Activated naive CD4-positive, alpha-beta T cell treated with Interleukin-2 at 50 U/mL for 16 hours (primary cell): ENCODE measurements around the gene TIMM10B.
"Not testable (repeated sequence)": the region's sequence is repeated elsewhere in the genome, so short reads cannot be mapped to it uniquely, and the experiment has no call there.

Experiments used
- DNase-seq: peaks from one replicate; pipeline ENCODE4 v3.0.0-alpha.2; 2020

Gene TIMM10B

DNA sequence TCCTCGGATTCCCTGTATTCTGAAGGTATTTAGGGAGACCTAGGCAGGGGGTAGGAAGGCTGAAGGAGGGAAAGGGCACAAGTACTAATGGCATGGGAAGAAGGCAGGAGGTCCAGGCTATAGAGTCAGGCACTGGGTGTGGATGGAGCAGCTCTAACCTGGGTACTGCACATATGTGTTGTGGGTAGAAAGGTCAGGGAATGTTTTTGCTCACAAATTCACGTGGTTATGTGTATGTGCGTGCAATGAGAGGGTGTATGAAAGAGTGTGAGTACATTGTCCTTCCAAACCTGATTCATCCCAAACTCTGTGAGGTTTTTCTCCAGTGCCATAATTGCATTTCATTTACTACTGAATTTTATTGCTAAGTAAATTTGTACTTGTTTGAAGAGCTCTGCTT lies 39.0 kb downstream of the TIMM10B start:
- no peak for DNase-seq

DNA sequence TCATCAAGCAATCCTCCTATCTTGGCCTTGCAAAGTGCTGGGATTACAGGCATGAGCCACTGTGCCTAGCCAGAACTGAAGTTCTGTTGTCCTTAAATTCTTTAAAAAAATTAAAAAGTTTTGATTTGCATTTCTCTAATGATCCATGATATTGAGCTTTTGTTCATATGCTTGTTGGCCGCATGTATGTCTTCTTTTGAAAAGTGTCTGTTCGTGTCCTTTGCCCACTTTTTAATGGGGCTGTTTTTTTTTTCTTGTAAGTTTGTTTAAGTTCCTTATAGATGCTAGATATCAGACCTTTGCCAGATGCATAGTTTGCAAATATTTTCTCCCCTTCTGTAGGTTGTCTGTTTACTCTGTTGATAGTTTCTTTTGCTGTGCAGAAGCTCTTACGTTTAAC lies 40.6 kb downstream of the TIMM10B start:
- not testable (repeated sequence) for DNase-seq

DNA sequence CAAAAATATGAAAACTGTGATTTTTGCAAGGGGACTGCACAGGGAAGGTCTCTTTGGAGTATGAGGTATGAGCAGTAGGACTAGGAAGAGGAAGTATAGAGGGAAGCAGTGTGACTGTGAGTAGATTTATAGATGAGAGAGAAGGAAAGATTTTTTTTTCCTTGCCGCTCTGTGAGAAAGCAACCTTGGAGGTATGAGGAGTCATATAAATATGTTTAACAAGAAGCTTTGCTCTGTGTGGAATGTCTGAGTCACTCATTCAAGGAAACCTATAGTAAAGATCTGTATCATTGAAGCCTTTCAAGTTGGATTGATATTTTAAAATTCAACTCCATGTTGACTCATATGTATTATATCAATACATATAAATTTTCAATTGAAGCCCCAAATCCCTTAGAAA lies 42.0 kb downstream of the TIMM10B start:
- DNase-seq = no peak

DNA sequence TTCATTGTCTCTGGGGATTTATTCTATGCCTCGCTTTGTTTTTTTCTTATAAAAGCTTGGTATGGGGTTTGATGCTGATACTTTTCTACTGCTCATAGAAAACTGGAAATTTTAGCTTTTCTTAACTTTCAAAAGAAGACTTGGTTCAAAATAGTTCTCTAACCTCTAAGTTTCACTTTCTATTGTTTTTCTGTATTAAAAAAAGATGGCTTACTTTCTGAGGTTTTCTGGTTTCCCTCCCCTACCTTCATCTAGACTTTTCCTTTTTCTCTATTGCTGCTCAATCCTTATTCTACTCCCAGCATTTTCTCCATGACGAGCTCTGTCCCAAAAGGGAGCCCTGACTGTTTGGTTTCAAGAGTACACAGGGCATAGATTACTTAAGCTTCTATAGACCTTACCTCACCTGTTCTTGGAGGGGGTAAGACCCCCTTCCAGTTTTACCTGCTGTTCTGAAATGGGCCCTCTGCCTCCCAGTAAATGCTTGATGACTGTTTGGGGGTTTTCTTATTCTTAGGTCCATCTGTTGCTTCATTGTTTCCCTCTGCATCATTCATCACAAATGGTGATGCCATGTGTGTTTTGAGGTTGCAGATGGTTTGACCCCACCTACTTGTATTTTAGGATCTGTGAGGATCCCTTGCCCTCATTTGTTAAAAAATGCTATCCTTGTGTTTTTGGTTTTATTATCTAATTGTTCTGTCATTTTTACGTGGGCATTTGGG lies 45.3 kb downstream of the TIMM10B start:
- no peak for DNase-seq

DNA sequence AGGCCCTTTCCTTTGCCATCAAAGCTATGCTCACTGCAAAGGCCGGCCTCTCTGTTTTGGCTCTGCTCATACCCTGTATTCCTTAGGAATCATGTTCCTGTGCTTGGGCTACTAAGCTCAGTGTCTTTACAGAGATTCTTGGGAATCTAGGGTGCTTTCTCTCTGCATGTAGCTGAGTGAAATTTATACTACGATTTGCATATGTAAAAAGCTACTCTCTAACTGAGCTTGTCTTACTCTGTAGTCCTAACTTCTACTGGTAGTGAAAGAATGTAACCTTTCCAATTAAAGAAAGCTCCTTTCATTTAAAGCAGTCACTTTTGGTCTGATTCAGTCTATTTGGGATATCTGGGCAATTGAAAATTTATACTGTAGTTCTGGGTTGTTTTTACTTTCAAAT lies 48.0 kb downstream of the TIMM10B start:
- DNase-seq = no peak

DNA sequence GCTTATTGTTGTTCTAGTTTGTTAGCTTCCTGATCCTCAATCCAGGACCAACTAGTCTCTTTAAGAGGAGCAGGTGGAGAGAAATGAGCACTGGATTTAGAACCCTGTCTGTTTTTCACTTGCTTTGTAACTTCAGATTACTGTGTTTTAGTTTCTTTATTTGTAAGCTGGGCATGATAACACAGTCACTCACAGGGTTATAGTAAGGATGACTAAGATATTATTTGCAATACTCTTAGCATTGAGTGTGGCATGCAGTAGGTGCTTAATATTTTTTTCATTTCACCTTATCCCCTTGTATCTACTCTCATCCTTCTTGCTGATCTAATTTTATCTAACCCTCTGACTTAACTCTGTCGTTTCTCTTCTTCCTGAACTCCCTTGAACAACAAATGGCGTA lies 49.5 kb downstream of the TIMM10B start:
- no peak for DNase-seq

DNA sequence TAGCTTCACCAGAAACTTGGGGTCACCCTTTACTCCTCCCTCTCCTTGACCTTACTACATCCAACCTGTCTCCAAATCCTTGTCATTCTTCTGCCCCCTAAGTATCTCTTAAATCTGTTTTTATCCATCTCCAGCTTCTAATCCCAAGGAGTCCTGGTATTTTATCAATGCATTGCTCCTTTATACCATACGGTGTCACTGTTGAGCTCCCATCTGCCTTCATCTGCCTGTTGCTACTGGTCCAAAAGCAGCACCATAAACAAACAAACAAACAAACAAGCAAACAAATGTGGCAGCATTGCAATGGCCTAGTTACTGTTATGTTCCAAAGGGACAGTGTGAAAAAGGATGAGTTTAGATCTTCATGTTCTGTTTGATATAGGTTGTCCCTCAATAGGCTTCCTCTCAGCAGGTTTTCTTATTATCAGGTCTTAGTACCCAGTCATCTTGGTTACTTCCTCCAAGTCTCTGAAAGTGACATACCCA lies 50.0 kb downstream of the TIMM10B start:
- DNase-seq = no peak
